Nasal cavity respiratory epithelium epithelial cell of viscerocranial mucosa (primary cell): ENCODE data around the gene VKORC1. TPM values are rescaled to one million over a fixed set of nuclear protein-coding genes. Genes with fewer than 3 reads are reported as not detected.

Source experiments
- total RNA-seq: library from RNA; depleted of rRNA; stranded (reverse); fragments of >200 nt; gene quantifications from 2 replicates; pipeline ENCODE4 v1.2.3, GENCODE V29; 2014

VKORC1 gene
- total RNA-seq = 27.0 and 29.0 TPM in 2 replicates

GRCh38 chr16:31094424-31095120 lies at the start of gene VKORC1:
Gene VKORC1 (minus strand): TSS chr16:31094797. CDS start chr16:31094729, 68 bp downstream.

GRCh38 chr16:31135535-31136286 lies 41.1 kb upstream of the VKORC1 start, which contains the start of gene PRSS8:
Gene PRSS8 (minus strand): TSS chr16:31135727. CDS start chr16:31135498, 229 bp downstream.

GRCh38 chr16:31117384-31118222 lies 23.0 kb upstream of the VKORC1 start, which contains the start of gene KAT8:
Gene KAT8 (plus strand): TSS chr16:31117664. CDS start chr16:31117682, 18 bp downstream.

GRCh38 chr16:31108035-31108793 lies 13.6 kb upstream of the VKORC1 start, which contains the start of gene BCKDK:
Gene BCKDK (plus strand): TSS chr16:31108386. CDS start chr16:31109224, 838 bp downstream.

GRCh38 chr16:31088459-31089183 lies 6.0 kb downstream of the VKORC1 start, which contains the start of gene PRSS53:
Gene PRSS53 (minus strand): TSS chr16:31088943. CDS start chr16:31088809, 134 bp downstream.

GRCh38 chr16:31073970-31074813 lies 20.4 kb downstream of the VKORC1 start, which contains the start of the genes ZNF646 and ZNF668:
Gene ZNF646 (plus strand): TSS chr16:31074422. CDS start chr16:31076325, 1,903 bp downstream.
Gene ZNF668 (minus strand): TSS chr16:31074240. CDS start chr16:31064459, 9,781 bp downstream.

Other genes starting within 250 kb of the VKORC1 start
- 25.1 and 28.7 TPM in 2 replicates for gene BCL7C, start 200.7 kb downstream of the VKORC1 start, total RNA-seq
- 0.68 and 1.2 TPM in 2 replicates for gene CTF1, start 198.2 kb downstream of the VKORC1 start, total RNA-seq
- 17.4 and 21.7 TPM in 2 replicates for gene FBXL19, start 171.2 kb downstream of the VKORC1 start, total RNA-seq
- 14.0 and 33.7 TPM in 2 replicates for gene ORAI3, start 145.7 kb downstream of the VKORC1 start, total RNA-seq
- 1.4 and 6.9 TPM in 2 replicates for gene SETD1A, start 137.0 kb downstream of the VKORC1 start, total RNA-seq
- 4.1 and 4.7 TPM in 2 replicates for gene HSD3B7, start 109.6 kb downstream of the VKORC1 start, total RNA-seq
- under 0.01 and 0.07 TPM in 2 replicates for gene STX1B, start 84.2 kb downstream of the VKORC1 start, total RNA-seq
- gene STX4, start 61.2 kb downstream of the VKORC1 start, total RNA-seq = 12.0 and 24.3 TPM in 2 replicates
- 7.2 and 7.5 TPM in 2 replicates for gene ZNF668, start 20.6 kb downstream of the VKORC1 start, total RNA-seq
- 11.3 and 19.6 TPM in 2 replicates for gene ZNF646, start 20.4 kb downstream of the VKORC1 start, total RNA-seq
- 0.34 and 1.6 TPM in 2 replicates for gene PRSS53, start 5.9 kb downstream of the VKORC1 start, total RNA-seq
- 7.2 and 18.7 TPM in 2 replicates for gene BCKDK, start 13.6 kb upstream of the VKORC1 start, total RNA-seq
- 36.2 and 45.3 TPM in 2 replicates for gene KAT8, start 22.9 kb upstream of the VKORC1 start, total RNA-seq
- gene PRSS8, start 40.9 kb upstream of the VKORC1 start, total RNA-seq = 31.1 and 54.2 TPM in 2 replicates
- 0.34 and 0.85 TPM in 2 replicates for gene PRSS36, start 55.3 kb upstream of the VKORC1 start, total RNA-seq
- 17.8 and 42.6 TPM in 2 replicates for gene FUS, start 85.3 kb upstream of the VKORC1 start, total RNA-seq
- gene PYCARD, start 108.0 kb upstream of the VKORC1 start, total RNA-seq = 56.4 and 92.7 TPM in 2 replicates
- gene TRIM72, start 119.3 kb upstream of the VKORC1 start, total RNA-seq = under 0.01 TPM in 1 of 2 replicates, not detected in the other
- not detected in 2 replicates for gene PYDC1, start 122.3 kb upstream of the VKORC1 start, total RNA-seq
- 0.57 TPM in 1 of 2 replicates, not detected in the other for gene ITGAM, start 165.2 kb upstream of the VKORC1 start, total RNA-seq